GM21529 (cell line): ENCODE results near the gene SIL1.
"Not testable (repeated sequence)": the region's sequence is repeated elsewhere in the genome, so short reads cannot be mapped to it uniquely, and the experiment has no call there.

ENCODE experiments used
- ATAC-seq: cut with Tn5 transposase; IDR thresholded peaks from one replicate; pipeline ENCODE4 v1.9.1; 2021; ENCODE audit not compliant: unreplicated experiment

The SIL1 gene

GRCh38 chr5:138927979-138928378 lies 270.2 kb downstream of the SIL1 start:
- no peak for ATAC-seq

- no peak for ATAC-seq
These were observed 270.6 kb downstream of the SIL1 start for GRCh38 chr5:138927544-138927943.

- no peak for ATAC-seq
These were observed 271.3 kb downstream of the SIL1 start for GRCh38 chr5:138926688-138927448.

- ATAC-seq, result no peak
These were observed 271.9 kb downstream of the SIL1 start for GRCh38 chr5:138926257-138926656.

GRCh38 chr5:138925090-138925635 lies 273.0 kb downstream of the SIL1 start:
- ATAC-seq, result no peak

GRCh38 chr5:138922494-138922893 lies 275.7 kb downstream of the SIL1 start:
- no peak for ATAC-seq

- not testable (repeated sequence) for ATAC-seq
These were observed 276.8 kb downstream of the SIL1 start for GRCh38 chr5:138921362-138921761.

GRCh38 chr5:138920181-138920580 lies 278.0 kb downstream of the SIL1 start:
- no peak for ATAC-seq

GRCh38 chr5:138918686-138919085 lies 279.5 kb downstream of the SIL1 start:
- ATAC-seq, result no peak

- ATAC-seq, result no peak
These were observed 283.8 kb downstream of the SIL1 start for GRCh38 chr5:138914338-138914737.

- ATAC-seq, result no peak
These were observed 284.4 kb downstream of the SIL1 start for GRCh38 chr5:138913773-138914172.

- no peak for ATAC-seq
These were observed 286.1 kb downstream of the SIL1 start for GRCh38 chr5:138912093-138912492.

GRCh38 chr5:138911441-138911840 lies 286.7 kb downstream of the SIL1 start:
- no peak for ATAC-seq

GRCh38 chr5:138910546-138911185 lies 287.5 kb downstream of the SIL1 start:
- no peak for ATAC-seq

GRCh38 chr5:138909734-138910133 lies 288.4 kb downstream of the SIL1 start:
- no peak for ATAC-seq

GRCh38 chr5:138905541-138905940 lies 292.6 kb downstream of the SIL1 start:
- ATAC-seq, result no peak

GRCh38 chr5:138903130-138903775 lies 294.9 kb downstream of the SIL1 start:
- ATAC-seq, result no peak

- ATAC-seq, result no peak
These were observed 296.5 kb downstream of the SIL1 start for GRCh38 chr5:138901716-138902115.

- ATAC-seq, result no peak
These were observed 297.7 kb downstream of the SIL1 start for GRCh38 chr5:138900281-138900965.

- ATAC-seq, result no peak
These were observed 299.4 kb downstream of the SIL1 start for GRCh38 chr5:138898742-138899141.

GRCh38 chr5:138898299-138898698 lies 299.9 kb downstream of the SIL1 start:
- no peak for ATAC-seq
